ENCODE measurements around the gene ASPDH.

- TF ChIP-seq SIN3A (IDR thresholded peaks at IDR 0.05; ENCODE audit: borderline replicate concordance, insufficient read depth, low read depth, low read length) (no peak), POLR2AphosphoS5 (IDR thresholded peaks at IDR 0.05; ENCODE audit: low read depth, low read length) (no peak)
Measured at GRCh38 chr19:50492303-50493052, 21.2 kb downstream of the ASPDH start.

Data from Panc1 (cell line).